AG09309 (cell line): ENCODE measurements around the gene NPPB.

Experiments
- DNase-seq: peaks from one replicate; pipeline ENCODE4 v3.0.0-alpha.2; 2010; ENCODE audit warnings: low read depth
- H3K4me3 ChIP-seq: 2 replicates; pipeline ENCODE4 v1.5.1; 2011; ENCODE audit warnings: mild to moderate bottlenecking, low read depth, low read length, moderate library complexity; ENCODE audit not compliant: control insufficient read depth
- CTCF ChIP-seq: IDR thresholded peaks from 2 replicates; pipeline ENCODE4 v1.5.1; 2011; ENCODE audit warnings: mild to moderate bottlenecking, low read depth, low read length, inconsistent platforms; ENCODE audit not compliant: insufficient read depth, control insufficient read depth; ENCODE audit errors: missing control alignments

The NPPB gene

GRCh38 chr1:11857164-11857851 is 1.4 kb downstream of the NPPB start:
- no peak for TF ChIP-seq CTCF
- H3K4me3 ChIP-seq, result no peak overlapping the region
- no peak for DNase-seq

GRCh38 chr1:11856698-11857097 is 2.0 kb downstream of the NPPB start:
- no peak overlapping the region for H3K4me3 ChIP-seq
- no peak for DNase-seq
- no peak for TF ChIP-seq CTCF

GRCh38 chr1:11855430-11855829 is 3.3 kb downstream of the NPPB start:
- H3K4me3 ChIP-seq, result no peak overlapping the region
- no peak for TF ChIP-seq CTCF
- DNase-seq, result no peak

GRCh38 chr1:11854519-11854918 is 4.2 kb downstream of the NPPB start:
- DNase-seq, result no peak
- no peak for TF ChIP-seq CTCF
- H3K4me3 ChIP-seq, result no peak overlapping the region

GRCh38 chr1:11851180-11851579 is 7.6 kb downstream of the NPPB start:
- TF ChIP-seq CTCF, result no peak
- DNase-seq, result no peak
- no peak overlapping the region for H3K4me3 ChIP-seq

- H3K4me3 ChIP-seq, result no peak overlapping the region
- no peak for TF ChIP-seq CTCF
- no peak for DNase-seq
These were observed 8.6 kb downstream of the NPPB start for GRCh38 chr1:11850156-11850555.

- no peak for TF ChIP-seq CTCF
- DNase-seq, result no peak
- no peak overlapping the region for H3K4me3 ChIP-seq
These were observed 10.4 kb downstream of the NPPB start for GRCh38 chr1:11848373-11848700.
